ENCODE data around the gene FGGY.

FGGY gene

DNA sequence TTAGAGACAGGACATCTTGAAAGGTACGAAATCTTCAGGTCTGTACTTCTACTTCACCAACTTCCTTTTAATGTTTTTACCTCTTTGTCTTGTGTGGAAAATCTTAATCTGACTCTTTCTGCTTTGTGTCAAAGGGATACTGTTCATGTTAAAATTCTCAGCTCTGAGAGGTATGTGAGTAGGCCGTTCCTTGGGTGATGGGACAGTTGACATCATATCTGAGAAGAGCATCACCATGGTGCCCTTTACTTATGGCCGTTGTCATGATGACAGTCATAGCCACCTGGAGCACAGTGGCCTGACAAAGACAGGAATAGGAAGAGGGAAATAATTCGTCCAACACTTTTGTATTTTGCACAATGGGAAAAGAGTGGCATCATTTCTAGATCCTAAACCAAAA lies 145.6 kb downstream of the FGGY start:
- no peak for DNase-seq (ENCODE audit: low spot score)
- in situ Hi-C loops (cut with MboI; ENCODE audit: low sequenced_read_pairs, unreplicated experiment), result no loop called here
- no peak for TF ChIP-seq CTCF (IDR thresholded peaks at IDR 0.05; ENCODE audit: borderline replicate concordance, control extremely low read depth, extremely low read depth, insufficient read depth, missing control alignments)

GRCh38 chr1:59443310-59443709 lies 146.4 kb downstream of the FGGY start:
- no peak for TF ChIP-seq CTCF (IDR thresholded peaks at IDR 0.05; ENCODE audit: borderline replicate concordance, control extremely low read depth, extremely low read depth, insufficient read depth, missing control alignments)
- in situ Hi-C loops (cut with MboI; ENCODE audit: low sequenced_read_pairs, unreplicated experiment), result no loop called here
- no peak for DNase-seq (ENCODE audit: low spot score)

- in situ Hi-C loops (cut with MboI; ENCODE audit: low sequenced_read_pairs, unreplicated experiment), result no loop called here
- TF ChIP-seq CTCF (IDR thresholded peaks at IDR 0.05; ENCODE audit: borderline replicate concordance, control extremely low read depth, extremely low read depth, insufficient read depth, missing control alignments), result no peak
- DNase-seq (ENCODE audit: low spot score), result no peak
These were observed 147.6 kb downstream of the FGGY start for GRCh38 chr1:59444520-59444919.

DNA sequence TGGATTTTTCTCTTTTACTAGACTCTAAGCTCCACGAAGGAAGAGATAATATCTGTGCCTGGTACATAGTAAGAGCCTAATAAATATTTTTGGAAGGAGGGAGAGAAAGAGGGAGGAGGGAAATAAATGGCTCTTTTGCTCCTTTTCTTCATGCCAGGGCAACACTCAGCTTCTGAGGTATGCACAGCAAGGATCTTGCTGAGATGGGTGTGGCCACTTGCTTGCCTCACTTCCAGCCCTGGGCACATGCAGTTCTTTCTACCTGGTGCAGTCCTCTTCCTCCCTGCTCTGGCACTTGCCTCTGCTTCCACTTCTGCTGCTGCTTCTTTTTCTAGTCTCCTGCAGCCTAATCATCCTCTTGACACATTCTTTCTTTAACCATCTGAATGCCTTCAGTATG lies 148.1 kb downstream of the FGGY start:
- in situ Hi-C loops (cut with MboI; ENCODE audit: low sequenced_read_pairs, unreplicated experiment), result no loop called here
- DNase-seq (ENCODE audit: low spot score), result no peak

DNA sequence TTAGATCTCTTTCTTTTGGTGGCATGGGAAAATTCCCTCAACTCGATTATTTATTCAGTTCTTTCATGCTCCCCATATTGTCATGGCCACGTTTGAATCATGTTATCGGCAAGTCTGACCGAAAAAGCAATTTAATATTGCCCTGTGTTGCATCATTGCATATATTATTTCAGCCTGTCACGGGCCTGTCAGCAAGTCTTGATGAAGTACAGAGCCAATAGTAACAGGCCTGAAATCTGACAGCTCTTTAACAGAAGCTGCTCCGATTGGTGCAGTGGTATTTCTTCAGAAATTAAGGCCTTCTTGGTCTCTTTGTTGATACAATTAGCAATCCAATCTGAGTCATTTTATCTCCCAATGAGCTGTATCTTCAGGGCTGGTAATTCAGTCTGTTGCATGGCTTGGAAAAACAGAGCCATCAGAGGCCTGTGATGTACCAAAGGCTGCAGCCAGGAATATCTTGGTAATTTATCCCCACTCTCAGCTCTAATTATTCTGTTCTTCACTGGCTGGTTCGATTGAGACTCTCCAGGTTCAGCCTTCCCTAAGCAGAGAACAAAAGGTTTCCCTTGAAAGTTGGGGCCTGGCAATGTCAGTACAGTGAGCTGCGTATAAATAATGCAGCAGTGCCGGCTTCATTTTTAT lies 149.5 kb downstream of the FGGY start:
- no peak for DNase-seq (ENCODE audit: low spot score)
- TF ChIP-seq CTCF (IDR thresholded peaks at IDR 0.05; ENCODE audit: borderline replicate concordance, control extremely low read depth, extremely low read depth, insufficient read depth, missing control alignments), result no peak
- in situ Hi-C loops (cut with MboI; ENCODE audit: low sequenced_read_pairs, unreplicated experiment), result no loop called here

More for the DNA sequence above, 148.1 kb downstream of the FGGY start:
- TF ChIP-seq CTCF (IDR thresholded peaks at IDR 0.05; ENCODE audit: borderline replicate concordance, control extremely low read depth, extremely low read depth, insufficient read depth, missing control alignments), result no peak

DNA sequence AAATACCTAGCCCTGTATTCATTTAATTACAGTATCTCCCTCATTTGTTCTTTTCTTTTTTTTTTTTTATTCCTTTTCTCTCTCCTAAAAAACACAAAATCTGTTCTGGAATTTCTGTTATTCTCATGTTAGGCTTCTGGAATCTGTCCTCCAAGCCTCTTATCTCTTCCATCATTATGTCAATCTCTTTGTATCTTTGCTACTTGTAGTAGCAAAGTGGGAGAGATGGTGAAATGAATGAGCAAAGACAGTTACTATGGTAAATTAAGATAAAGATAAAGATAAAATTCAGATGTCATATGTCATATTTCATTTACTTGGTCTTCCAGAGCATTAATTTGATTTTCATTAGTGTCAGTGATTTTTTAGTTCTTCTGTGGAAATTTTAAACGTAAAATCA lies 155.1 kb downstream of the FGGY start:
- no peak for TF ChIP-seq CTCF (IDR thresholded peaks at IDR 0.05; ENCODE audit: borderline replicate concordance, control extremely low read depth, extremely low read depth, insufficient read depth, missing control alignments)
- no peak for DNase-seq (ENCODE audit: low spot score)
- in situ Hi-C loops (cut with MboI; ENCODE audit: low sequenced_read_pairs, unreplicated experiment), result no loop called here

Measured in GM13976 (cell line).